Astrocyte of the spinal cord (primary cell): ENCODE results near the gene DNAH8.
A peak's percentile ranks its signal among the peaks of the same experiment; 100 is the strongest.

Experiments
- DNase-seq: peaks from one replicate; pipeline ENCODE4 v3.0.0; 2011; ENCODE audit warnings: low read depth, low spot score
- H3K4me3 ChIP-seq: 2 replicates; pipeline ENCODE4 v1.5.1; 2011; ENCODE audit warnings: low read depth, mild to moderate bottlenecking, low read length, moderate library complexity
- in situ Hi-C: cut with HindIII; loops from 2 replicates; pipeline ENCODE4 v1.10.0; 2017; ENCODE audit warnings: low sequenced_read_pairs
- TF ChIP-seq, protein P1 (sequence below): IDR thresholded peaks from 2 replicates; pipeline ENCODE4 v1.5.1; 2012; ENCODE audit warnings: low read depth, mild to moderate bottlenecking, low read length, inconsistent platforms

Gene DNAH8

DNA sequence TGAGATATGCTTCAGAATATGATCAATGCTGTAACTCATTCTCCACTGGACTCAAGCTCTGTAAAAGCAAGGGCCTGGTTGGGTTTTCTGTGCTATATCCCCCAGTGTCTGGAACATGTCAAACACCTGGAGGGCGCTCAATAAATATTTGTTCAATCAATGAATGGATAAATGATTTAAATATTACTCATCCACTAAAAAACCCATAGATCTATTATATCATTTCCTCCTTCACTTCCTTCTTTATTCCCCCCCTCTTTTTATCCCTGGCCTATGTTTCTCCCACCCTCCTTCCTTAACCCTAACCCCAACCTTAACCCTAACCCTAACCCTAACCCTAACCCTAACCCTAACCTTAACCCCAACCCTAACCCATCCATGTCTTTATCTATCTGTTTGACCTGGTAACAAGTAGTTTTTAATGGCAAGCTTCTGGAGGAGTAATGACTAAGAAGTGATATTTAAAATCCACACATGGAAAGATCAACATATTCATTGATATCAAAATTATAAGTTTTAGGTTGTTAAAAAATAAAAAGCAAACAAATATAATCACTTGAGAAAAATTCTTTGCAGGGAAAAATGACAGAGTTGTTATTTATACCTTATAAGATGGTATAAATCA, 229.7 kb downstream of the DNAH8 start:
- TF ChIP-seq, protein P1, sequence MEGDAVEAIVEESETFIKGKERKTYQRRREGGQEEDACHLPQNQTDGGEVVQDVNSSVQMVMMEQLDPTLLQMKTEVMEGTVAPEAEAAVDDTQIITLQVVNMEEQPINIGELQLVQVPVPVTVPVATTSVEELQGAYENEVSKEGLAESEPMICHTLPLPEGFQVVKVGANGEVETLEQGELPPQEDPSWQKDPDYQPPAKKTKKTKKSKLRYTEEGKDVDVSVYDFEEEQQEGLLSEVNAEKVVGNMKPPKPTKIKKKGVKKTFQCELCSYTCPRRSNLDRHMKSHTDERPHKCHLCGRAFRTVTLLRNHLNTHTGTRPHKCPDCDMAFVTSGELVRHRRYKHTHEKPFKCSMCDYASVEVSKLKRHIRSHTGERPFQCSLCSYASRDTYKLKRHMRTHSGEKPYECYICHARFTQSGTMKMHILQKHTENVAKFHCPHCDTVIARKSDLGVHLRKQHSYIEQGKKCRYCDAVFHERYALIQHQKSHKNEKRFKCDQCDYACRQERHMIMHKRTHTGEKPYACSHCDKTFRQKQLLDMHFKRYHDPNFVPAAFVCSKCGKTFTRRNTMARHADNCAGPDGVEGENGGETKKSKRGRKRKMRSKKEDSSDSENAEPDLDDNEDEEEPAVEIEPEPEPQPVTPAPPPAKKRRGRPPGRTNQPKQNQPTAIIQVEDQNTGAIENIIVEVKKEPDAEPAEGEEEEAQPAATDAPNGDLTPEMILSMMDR: no peak
- in situ Hi-C loops: no loop called here

DNA sequence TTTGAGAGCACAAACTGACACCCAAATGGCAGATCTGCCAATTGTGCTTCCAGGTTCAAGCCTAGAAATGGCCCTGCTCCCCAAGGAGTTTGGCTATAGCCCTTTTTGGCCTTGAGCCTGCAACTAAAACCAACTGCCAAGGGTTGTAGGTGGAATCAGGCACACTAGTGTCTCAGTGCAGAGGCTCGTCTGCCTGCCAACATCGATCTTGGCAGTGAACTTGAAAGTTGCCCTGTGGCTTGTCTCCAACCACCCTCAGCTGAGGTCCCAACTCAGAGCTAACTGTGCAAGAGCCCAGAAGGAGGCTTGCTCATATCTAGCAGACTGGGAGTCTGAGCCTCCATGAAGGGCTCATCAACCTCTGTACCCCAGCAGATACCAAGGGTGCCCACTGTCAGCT, 240.8 kb downstream of the DNAH8 start:
- no peak for DNase-seq
- TF ChIP-seq, protein P1: no peak
- no peak overlapping the region for H3K4me3 ChIP-seq
- in situ Hi-C loops: no loop called here

More for the DNA sequence above, 229.7 kb downstream of the DNAH8 start:
- H3K4me3 ChIP-seq: no peak overlapping the region
- DNase-seq: no peak

DNA sequence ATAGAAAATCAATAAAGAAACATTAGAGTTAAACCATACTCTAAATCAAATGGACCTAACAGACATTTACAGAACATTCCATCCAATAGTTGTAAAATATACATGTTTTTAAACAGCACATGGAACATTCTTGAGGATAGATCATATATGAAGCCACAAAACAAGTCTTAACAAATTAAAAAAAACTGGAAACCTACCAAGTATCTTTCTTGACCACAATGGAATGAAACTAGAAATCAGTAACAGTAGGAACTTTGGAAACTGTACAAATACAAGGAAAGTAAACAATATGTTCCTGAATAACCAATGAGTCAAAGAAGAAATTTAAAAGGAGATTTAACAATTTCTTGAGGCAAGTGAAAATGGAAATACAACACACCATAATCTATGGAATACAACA, 242.3 kb downstream of the DNAH8 start:
- H3K4me3 ChIP-seq: no peak overlapping the region
- in situ Hi-C loops: no loop called here
- TF ChIP-seq, protein P1: no peak
- DNase-seq: no peak

DNA sequence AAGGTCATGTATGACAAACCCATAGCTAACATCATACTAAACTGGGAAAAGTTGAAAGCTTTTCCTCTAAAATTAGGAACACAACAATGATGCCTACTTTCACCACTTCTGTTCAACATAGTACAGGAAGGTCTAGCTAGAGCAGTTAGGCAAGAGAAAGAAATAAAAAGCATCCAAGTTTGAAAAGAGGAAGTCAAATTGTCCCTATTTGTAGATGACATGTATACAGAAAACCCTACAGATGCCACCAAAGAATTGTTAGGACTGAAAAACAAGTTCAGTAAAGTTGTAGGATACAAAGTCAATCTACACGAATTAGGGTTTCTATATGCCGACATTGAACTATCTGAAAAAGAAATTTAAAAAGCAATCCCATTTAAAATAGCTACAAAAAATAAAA, 244.0 kb downstream of the DNAH8 start:
- DNase-seq: no peak
- TF ChIP-seq, protein P1: no peak
- in situ Hi-C loops: no loop called here
- H3K4me3 ChIP-seq: no peak overlapping the region

DNA sequence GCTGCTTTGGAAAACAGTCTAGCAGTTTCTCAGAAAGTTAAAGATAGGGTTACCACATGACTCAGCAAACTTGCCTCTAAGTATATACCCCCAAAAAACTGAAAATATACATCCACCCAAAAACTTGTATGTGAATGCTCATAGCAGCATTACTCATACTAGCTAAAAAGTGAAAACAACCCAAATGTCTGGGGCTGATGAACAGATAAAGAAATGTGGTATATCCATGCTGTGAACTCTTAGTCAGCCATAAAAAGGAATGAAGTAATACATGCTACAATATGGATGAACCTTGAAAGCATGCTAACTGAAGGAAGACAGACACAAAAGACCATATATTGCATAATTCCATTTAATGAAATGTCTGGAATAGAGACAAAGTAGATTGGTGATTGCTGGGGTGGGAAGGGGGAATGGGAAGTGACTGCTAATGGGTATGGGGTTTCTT, 253.6 kb downstream of the DNAH8 start:
- TF ChIP-seq, protein P1: no peak
- no peak for DNase-seq
- in situ Hi-C loops: no loop called here
- H3K4me3 ChIP-seq: no peak overlapping the region

DNA sequence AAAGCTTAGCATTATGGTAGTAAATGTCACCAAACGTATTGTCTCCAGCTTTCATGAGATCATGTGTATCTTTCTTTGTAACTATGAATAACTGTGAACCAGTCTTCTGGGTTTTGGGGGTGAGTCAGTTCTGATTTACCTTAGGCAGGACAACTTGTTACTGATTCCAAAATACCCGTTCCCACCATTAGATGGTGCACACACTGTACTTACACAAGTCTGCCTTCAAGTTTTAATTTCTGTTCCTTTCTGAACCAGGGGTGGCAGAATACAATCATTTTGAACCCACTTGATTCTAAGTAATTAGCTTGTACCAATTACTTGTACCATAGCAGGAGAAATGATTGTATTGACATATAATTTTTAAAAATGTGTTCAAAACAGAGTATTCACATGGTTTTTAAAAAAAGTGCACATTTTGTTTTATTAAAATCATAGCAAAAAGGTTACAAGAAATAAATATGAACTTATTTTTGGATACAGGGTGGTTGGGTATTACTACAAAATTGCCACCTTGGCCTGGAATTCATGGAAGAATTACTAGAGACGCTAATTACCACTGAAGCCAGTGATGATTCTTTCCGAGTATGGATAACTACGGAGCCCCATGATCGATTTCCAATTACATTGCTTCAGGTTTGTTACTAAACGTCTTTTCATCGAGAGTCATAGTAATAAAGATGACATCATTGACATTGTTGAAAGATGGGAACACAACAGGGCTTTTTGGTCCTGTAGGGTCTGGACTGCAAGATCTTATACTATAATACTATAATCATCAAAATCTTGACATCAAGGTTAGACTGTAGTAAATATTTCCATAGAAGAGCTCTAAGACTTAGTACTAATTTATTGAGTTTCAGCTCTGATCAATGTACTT, 258.3 kb downstream of the DNAH8 start:
- DNase-seq: peak; percentile 69
- TF ChIP-seq, protein P1: peak; percentile 56
- H3K4me3 ChIP-seq: no peak overlapping the region
- in situ Hi-C loops: no loop called here
